ENCODE measurements around the gene APCDD1L.

APCDD1L gene
- long read RNA-seq: 0 reads

DNA sequence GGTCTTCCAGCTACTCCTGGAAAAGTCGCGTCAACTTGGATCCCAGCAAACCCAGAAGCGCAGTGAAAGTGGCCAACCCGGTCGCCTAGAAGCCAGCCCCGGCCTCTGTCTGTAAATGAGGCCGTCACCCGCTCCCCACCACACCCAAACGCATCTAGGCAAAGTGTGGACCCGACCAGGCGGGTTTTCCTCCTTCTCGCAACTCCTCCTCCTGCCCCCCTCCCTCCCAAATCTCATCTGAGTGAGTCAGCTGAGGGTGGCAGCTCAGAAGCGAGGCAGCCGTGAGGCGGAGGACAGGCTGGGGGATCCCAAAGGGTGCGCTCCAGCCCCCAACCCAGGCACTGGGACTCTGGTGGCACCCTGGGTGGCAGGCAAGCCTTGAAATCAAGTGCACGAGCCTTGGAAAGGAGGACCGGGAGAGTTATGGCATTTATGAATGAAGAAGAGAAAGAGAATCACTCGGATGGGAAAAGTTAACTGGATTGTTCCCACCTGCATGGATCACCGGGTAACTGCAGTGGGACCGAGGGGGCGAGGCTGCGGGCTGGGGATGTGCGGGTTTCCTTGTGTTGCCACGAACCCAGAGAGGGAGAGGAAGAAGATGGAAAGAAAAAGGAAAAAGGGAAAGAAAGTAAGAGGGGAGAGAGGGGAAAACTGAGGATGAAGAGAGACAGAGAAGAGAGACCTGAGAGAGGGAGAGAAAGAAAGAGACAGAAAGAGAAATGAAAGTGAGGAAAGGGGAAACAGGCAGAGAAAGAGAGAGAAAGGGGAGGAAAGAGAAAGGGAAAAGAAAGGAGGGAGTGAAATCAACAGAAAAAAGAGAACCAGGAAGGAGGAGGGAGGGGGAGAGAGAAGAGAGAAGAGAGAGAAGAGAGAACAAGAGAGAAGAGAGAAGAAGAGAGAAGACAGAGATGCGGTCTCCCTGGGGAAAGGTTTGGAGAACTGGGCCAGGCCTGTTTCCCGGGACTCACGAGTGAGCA is at the start of gene APCDD1L:
Gene APCDD1L (minus strand): TSS at position 167 of the 980 bp plus-strand sequence. CDS start 692 bp downstream, outside the sequence.
- no peak within 1 kb of the TSS for H3K27ac ChIP-seq (replicated peaks)
- H3K27me3 ChIP-seq (ENCODE audit: insufficient read depth, poor library complexity, severe bottlenecking): peaks cover 26% of the 10 kb centered on the region
- no peak for DNase-seq (ENCODE audit: low read depth in 1 of 2, low spot score in 1 of 2)
- TF ChIP-seq POLR2AphosphoS5 (IDR thresholded peaks at IDR 0.05; ENCODE audit: low read depth): no peak
- no peak for TF ChIP-seq GABPA (IDR thresholded peaks at IDR 0.05; ENCODE audit: low read depth)
- TF ChIP-seq SPI1 (IDR thresholded peaks at IDR 0.05; ENCODE audit: borderline replicate concordance, low read depth): no peak
- TF ChIP-seq, protein P1, sequence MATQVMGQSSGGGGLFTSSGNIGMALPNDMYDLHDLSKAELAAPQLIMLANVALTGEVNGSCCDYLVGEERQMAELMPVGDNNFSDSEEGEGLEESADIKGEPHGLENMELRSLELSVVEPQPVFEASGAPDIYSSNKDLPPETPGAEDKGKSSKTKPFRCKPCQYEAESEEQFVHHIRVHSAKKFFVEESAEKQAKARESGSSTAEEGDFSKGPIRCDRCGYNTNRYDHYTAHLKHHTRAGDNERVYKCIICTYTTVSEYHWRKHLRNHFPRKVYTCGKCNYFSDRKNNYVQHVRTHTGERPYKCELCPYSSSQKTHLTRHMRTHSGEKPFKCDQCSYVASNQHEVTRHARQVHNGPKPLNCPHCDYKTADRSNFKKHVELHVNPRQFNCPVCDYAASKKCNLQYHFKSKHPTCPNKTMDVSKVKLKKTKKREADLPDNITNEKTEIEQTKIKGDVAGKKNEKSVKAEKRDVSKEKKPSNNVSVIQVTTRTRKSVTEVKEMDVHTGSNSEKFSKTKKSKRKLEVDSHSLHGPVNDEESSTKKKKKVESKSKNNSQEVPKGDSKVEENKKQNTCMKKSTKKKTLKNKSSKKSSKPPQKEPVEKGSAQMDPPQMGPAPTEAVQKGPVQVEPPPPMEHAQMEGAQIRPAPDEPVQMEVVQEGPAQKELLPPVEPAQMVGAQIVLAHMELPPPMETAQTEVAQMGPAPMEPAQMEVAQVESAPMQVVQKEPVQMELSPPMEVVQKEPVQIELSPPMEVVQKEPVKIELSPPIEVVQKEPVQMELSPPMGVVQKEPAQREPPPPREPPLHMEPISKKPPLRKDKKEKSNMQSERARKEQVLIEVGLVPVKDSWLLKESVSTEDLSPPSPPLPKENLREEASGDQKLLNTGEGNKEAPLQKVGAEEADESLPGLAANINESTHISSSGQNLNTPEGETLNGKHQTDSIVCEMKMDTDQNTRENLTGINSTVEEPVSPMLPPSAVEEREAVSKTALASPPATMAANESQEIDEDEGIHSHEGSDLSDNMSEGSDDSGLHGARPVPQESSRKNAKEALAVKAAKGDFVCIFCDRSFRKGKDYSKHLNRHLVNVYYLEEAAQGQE (IDR thresholded peaks at IDR 0.05; ENCODE audit: insufficient replicate concordance, low read depth): no peak
- TF ChIP-seq, protein P2, sequence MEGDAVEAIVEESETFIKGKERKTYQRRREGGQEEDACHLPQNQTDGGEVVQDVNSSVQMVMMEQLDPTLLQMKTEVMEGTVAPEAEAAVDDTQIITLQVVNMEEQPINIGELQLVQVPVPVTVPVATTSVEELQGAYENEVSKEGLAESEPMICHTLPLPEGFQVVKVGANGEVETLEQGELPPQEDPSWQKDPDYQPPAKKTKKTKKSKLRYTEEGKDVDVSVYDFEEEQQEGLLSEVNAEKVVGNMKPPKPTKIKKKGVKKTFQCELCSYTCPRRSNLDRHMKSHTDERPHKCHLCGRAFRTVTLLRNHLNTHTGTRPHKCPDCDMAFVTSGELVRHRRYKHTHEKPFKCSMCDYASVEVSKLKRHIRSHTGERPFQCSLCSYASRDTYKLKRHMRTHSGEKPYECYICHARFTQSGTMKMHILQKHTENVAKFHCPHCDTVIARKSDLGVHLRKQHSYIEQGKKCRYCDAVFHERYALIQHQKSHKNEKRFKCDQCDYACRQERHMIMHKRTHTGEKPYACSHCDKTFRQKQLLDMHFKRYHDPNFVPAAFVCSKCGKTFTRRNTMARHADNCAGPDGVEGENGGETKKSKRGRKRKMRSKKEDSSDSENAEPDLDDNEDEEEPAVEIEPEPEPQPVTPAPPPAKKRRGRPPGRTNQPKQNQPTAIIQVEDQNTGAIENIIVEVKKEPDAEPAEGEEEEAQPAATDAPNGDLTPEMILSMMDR (IDR thresholded peaks at IDR 0.05; ENCODE audit: insufficient read depth, low read length): no peak
- H3K4me3 ChIP-seq (replicated peaks; ENCODE audit: insufficient read depth, low read length): no peak within 1 kb of the TSS

DNA sequence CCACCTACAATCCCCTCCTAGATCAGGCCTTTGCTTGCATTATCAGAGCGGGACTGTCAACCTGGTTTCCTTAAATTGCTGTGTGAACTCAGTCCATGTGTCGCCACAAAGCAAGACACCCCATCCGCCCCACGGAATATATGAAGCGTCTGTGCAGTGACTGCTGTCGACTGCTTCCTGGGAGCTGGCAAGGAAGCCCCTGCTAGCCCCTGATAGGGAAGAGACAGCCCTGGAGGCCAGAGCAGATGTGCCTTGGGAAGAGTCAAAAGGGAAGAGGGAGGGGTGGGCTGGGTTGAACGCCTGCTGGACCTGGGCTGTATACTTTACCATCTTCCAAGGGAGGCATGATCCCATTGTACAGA is 44.1 kb upstream of the APCDD1L start:
- H3K27me3 ChIP-seq (ENCODE audit: insufficient read depth, poor library complexity, severe bottlenecking): peaks cover 5% of the 10 kb centered on the region
- H3K4me3 ChIP-seq (replicated peaks; ENCODE audit: insufficient read depth, low read length): no peak overlapping the region
- TF ChIP-seq, protein P2 (IDR thresholded peaks at IDR 0.05; ENCODE audit: insufficient read depth, low read length): no peak
- no peak for TF ChIP-seq GABPA (IDR thresholded peaks at IDR 0.05; ENCODE audit: low read depth)
- TF ChIP-seq POLR2AphosphoS5 (IDR thresholded peaks at IDR 0.05; ENCODE audit: low read depth): no peak
- TF ChIP-seq, protein P1 (IDR thresholded peaks at IDR 0.05; ENCODE audit: insufficient replicate concordance, low read depth): no peak
- no peak for TF ChIP-seq SPI1 (IDR thresholded peaks at IDR 0.05; ENCODE audit: borderline replicate concordance, low read depth)
- no peak overlapping the region for H3K27ac ChIP-seq (replicated peaks)
- no peak for DNase-seq (ENCODE audit: low read depth in 1 of 2, low spot score in 1 of 2)

DNA sequence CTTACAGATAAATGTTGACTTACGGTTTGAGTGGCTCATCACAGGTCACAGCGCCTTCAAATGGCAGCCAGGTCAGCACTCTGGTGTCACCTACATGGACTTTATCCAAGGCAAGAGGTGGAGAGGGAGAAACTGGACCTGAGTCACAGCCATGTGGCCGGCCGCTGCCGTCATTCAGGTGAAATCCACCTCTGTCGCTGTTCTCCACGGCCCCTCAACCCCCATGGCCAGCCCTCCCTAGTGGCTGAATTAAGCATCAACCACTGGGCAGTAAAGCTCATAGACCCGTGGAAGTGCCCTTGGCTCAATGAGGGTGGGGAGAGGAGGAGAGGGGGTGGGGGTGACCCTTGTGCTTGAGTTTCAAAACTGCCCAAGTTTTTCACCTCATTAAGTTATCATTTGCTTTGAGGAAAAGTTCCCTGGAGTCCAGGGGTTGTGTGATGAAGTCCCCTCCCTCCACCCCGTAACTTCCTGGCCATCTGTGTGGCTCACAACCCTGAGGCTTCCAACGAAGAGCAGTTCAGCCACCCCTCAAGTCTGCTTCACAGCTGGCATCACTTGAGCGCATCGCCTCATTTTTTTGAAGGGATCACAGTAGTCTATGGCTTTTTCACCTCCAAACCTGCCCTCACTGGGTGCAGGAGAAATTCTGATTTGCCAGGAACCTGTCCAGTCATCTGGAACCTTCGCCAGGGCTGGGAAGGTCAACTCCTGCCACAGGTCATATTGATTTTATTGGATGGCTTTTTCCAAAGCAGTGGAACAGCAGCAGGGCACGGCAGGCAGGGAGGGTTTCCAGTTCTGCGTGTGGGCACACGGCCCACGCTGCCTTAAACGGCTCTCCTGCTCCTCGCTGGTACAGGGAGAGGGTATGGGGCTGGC is 43.5 kb upstream of the APCDD1L start:
- Histone ChIP-seq H3K27ac (replicated peaks) (no peak overlapping the region), H3K27me3 (ENCODE audit: insufficient read depth, poor library complexity, severe bottlenecking) (peaks cover 5% of the 10 kb centered on the region), H3K4me3 (replicated peaks; ENCODE audit: insufficient read depth, low read length) (no peak overlapping the region)
- DNase-seq (ENCODE audit: low read depth in 1 of 2, low spot score in 1 of 2): no peak
- TF ChIP-seq, protein P1 (IDR thresholded peaks at IDR 0.05; ENCODE audit: insufficient replicate concordance, low read depth): no peak

Data from HL-60 (cell line).